A673 (cell line): ENCODE results near the gene OR4N5.

Experiments used
- EZH2 ChIP-seq: fragments of 200-600 bp; sonication (generic); IDR thresholded peaks from 2 replicates; pipeline ENCODE4 v1.6.1; 2017; ENCODE audit warnings: borderline replicate concordance, low read depth, mild to moderate bottlenecking, mixed read lengths, antibody characterized with exemption, low read length; ENCODE audit not compliant: poor library complexity, severe bottlenecking
- TF ChIP-seq, protein P1 (sequence below): fragments of 300-800, 200-600 bp; sonication (generic); conservative IDR thresholded peaks from 2 replicates; pipeline ENCODE4 v1.5.1; 2017; ENCODE audit warnings: low read depth, mild to moderate bottlenecking, antibody characterized with exemption, low read length, moderate library complexity, mixed read lengths

DNA sequence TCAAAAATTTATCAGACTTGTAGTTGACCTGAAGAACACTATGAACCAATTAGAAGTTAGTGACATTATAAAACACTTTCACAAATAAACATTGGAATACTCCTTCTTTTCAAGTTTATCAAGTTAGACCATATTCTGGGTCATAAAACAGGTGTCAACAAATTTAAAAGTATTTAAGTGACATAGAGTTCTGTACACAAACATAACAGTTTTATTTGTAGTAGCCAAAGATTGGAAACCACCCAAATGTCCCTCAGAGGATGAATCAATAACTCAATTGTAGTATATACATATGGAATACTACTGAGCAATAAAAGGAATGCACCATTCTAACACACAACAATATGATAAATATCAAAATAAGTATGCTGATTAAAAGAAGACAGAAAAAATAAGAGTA lies 28.5 kb downstream of the OR4N5 start:
- TF ChIP-seq, protein P1, sequence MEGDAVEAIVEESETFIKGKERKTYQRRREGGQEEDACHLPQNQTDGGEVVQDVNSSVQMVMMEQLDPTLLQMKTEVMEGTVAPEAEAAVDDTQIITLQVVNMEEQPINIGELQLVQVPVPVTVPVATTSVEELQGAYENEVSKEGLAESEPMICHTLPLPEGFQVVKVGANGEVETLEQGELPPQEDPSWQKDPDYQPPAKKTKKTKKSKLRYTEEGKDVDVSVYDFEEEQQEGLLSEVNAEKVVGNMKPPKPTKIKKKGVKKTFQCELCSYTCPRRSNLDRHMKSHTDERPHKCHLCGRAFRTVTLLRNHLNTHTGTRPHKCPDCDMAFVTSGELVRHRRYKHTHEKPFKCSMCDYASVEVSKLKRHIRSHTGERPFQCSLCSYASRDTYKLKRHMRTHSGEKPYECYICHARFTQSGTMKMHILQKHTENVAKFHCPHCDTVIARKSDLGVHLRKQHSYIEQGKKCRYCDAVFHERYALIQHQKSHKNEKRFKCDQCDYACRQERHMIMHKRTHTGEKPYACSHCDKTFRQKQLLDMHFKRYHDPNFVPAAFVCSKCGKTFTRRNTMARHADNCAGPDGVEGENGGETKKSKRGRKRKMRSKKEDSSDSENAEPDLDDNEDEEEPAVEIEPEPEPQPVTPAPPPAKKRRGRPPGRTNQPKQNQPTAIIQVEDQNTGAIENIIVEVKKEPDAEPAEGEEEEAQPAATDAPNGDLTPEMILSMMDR = no peak
- TF ChIP-seq EZH2 = no peak
